ENCODE data around the gene GTPBP6. TPM values are rescaled to one million over a fixed set of nuclear protein-coding genes. Genes with fewer than 3 reads are reported as not detected.

GTPBP6 gene
- total and polyA plus RNA-seq, 4 donors, result 11.8 to 79.1 (median 59.6) TPM

- no peak for TF ChIP-seq CTCF (IDR thresholded peaks at IDR 0.05; ENCODE audit: control extremely low read depth, extremely low read depth)
- Histone ChIP-seq H3K4me1 (ENCODE audit: control insufficient read depth in 5 of 5, insufficient read depth in 5 of 5, low read length in 5 of 5) (no peaks in the 10 kb centered on the region), H3K4me3 (no peak overlapping the region), H3K36me3 (ENCODE audit: control insufficient read depth in 4 of 4, insufficient read depth in 4 of 4, low read length in 4 of 4) (peaks cover 22 to 56% (median 34%) of the 10 kb centered on the region in 4 donors), H3K9me3 (ENCODE audit: control insufficient read depth in 4 of 4, insufficient read depth in 3 of 4, low read length in 3 of 4) (peaks cover 0 to 4% (median 0%) of the 10 kb centered on the region in 4 donors), H3K9ac (ENCODE audit: insufficient read depth in 1 of 2, low read length in 2 of 2) (no peak overlapping the region), H3K27ac (ENCODE audit: low read depth in 1 of 2, low read length in 1 of 2) (no peak overlapping the region), H3K27me3 (ENCODE audit: control insufficient read depth in 3 of 3, insufficient read depth in 3 of 3, low read length in 2 of 3) (no peaks in the 10 kb centered on the region)
- WGBS, 2 donors, result 92 to 100% methylated on average over 8 of the region's 8 CpGs
- no peak for ATAC-seq (ENCODE audit: insufficient read depth, low FRiP score)
- DNase-seq, result no peak
Measured at GRCh38 chrX:300334-300733, 18.3 kb downstream of the GTPBP6 start.

- TF ChIP-seq CTCF (IDR thresholded peaks at IDR 0.05; ENCODE audit: control extremely low read depth, extremely low read depth), result no peak
- Histone ChIP-seq H3K4me1 (ENCODE audit: control insufficient read depth in 5 of 5, insufficient read depth in 5 of 5, low read length in 5 of 5) (no peaks in the 10 kb centered on the region), H3K36me3 (ENCODE audit: control insufficient read depth in 4 of 4, insufficient read depth in 4 of 4, low read length in 4 of 4) (peaks cover 19 to 54% (median 34%) of the 10 kb centered on the region in 4 donors), H3K27ac (ENCODE audit: low read depth in 1 of 2, low read length in 1 of 2) (no peak overlapping the region), H3K27me3 (ENCODE audit: control insufficient read depth in 3 of 3, insufficient read depth in 3 of 3, low read length in 2 of 3) (no peaks in the 10 kb centered on the region), H3K4me3 (no peak overlapping the region), H3K9me3 (ENCODE audit: control insufficient read depth in 4 of 4, insufficient read depth in 3 of 4, low read length in 3 of 4) (peaks cover 0 to 4% (median 0%) of the 10 kb centered on the region in 4 donors), H3K9ac (ENCODE audit: insufficient read depth in 1 of 2, low read length in 2 of 2) (no peak overlapping the region)
- ATAC-seq (ENCODE audit: insufficient read depth, low FRiP score), result no peak
- 97 to 98% methylated on average over 36 of the region's 36 CpGs for WGBS, 2 donors
- no peak for DNase-seq
Measured at GRCh38 chrX:298993-299392, 19.6 kb downstream of the GTPBP6 start.

GRCh38 chrX:295136-295535 is 23.5 kb downstream of the GTPBP6 start:
- Histone ChIP-seq H3K27me3 (ENCODE audit: control insufficient read depth in 3 of 3, insufficient read depth in 3 of 3, low read length in 2 of 3) (no peaks in the 10 kb centered on the region), H3K4me3 (no peak overlapping the region), H3K9ac (ENCODE audit: insufficient read depth in 1 of 2, low read length in 2 of 2) (no peak overlapping the region), H3K9me3 (ENCODE audit: control insufficient read depth in 4 of 4, insufficient read depth in 3 of 4, low read length in 3 of 4) (peaks cover 0 to 6% (median 0%) of the 10 kb centered on the region in 4 donors), H3K4me1 (ENCODE audit: control insufficient read depth in 5 of 5, insufficient read depth in 5 of 5, low read length in 5 of 5) (no peaks in the 10 kb centered on the region), H3K27ac (ENCODE audit: low read depth in 1 of 2, low read length in 1 of 2) (no peak overlapping the region), H3K36me3 (ENCODE audit: control insufficient read depth in 4 of 4, insufficient read depth in 4 of 4, low read length in 4 of 4) (peaks cover 32 to 49% (median 34%) of the 10 kb centered on the region in 4 donors)
- ATAC-seq (ENCODE audit: insufficient read depth, low FRiP score) (no peak), DNase-seq (no peak)
- TF ChIP-seq CTCF (IDR thresholded peaks at IDR 0.05; ENCODE audit: control extremely low read depth, extremely low read depth), result no peak
- 94 to 97% methylated on average over 21 of the region's 21 CpGs for WGBS, 2 donors

Data from lung (tissue), 12 donors.